GM12878 (cell line): Measurements from ENCODE around the gene ZNF296. TPM values are rescaled to one million over a fixed set of nuclear protein-coding genes. Genes with fewer than 3 reads are reported as not detected.

ENCODE experiments used
- ATAC-seq: fragments of 200-7000 bp; cut with Tn5 transposase; 3 replicates; pipeline ENCODE4 v1.9.1; 2020; ENCODE audit warnings: mild to moderate bottlenecking, moderate library complexity
- BruUV-seq: library from RNA; stranded (reverse); fragments of 400-500 nt; replicated peaks from 2 replicates; lab custom pipeline; 2021; lab: Mats Ljungman, UMichigan
- CTCF ChIA-PET: fragments of 300-600 bp; sonication (Branson Sonifier 250); formaldehyde crosslinking; extraction: SDS; loops from one replicate; lab custom pipeline; 2021; ENCODE audit warnings: inconsistent platforms; lab: Yijun Ruan, JAX
- POLR2A ChIA-PET: fragments of 350-600 bp; formaldehyde crosslinking; extraction: SDS; loops from one replicate; lab custom pipeline; 2021; ENCODE audit warnings: inconsistent platforms; lab: Charles Lee
- RAD21 ChIA-PET: fragments of 300-600 bp; sonication (Branson Sonifier 250); formaldehyde crosslinking; loops from one replicate; lab custom pipeline; 2023; ENCODE audit warnings: antibody characterized with exemption; ENCODE audit not compliant: unreplicated experiment; lab: Charles Lee
- SMC1A ChIA-PET: fragments of 300-600 bp; sonication (Branson Sonifier 250); formaldehyde crosslinking; loops from one replicate; lab custom pipeline; 2023; ENCODE audit not compliant: unreplicated experiment, uncharacterized antibody; lab: Charles Lee
- DNase-seq: peaks from one replicate; pipeline ENCODE4 v3.0.0-alpha.2; 2011; ENCODE audit warnings: low read depth, low spot score
- FAIRE-seq: peaks from 3 replicates; lab custom pipeline; 2011; peaks lifted over from hg19 to GRCh38; lab: Jason Lieb, UNC
- H2AFZ ChIP-seq: 2 replicates; pipeline ENCODE4 v1.6.0; 2011; ENCODE audit warnings: low read depth, low read length, control low read depth; ENCODE audit not compliant: control insufficient read depth
- H3K27ac ChIP-seq: 2 replicates; pipeline ENCODE4 v1.5.1; 2011; ENCODE audit warnings: control low read depth; ENCODE audit not compliant: control insufficient read depth, insufficient read depth
- H3K27me3 ChIP-seq, 2 experiments: replicated peaks in 1 of 2; 2 replicates each; pipeline versions ENCODE4 v1.6.0 to v1.6.1; 2011; ENCODE audit warnings: low read length in 1 of 2; ENCODE audit not compliant: control insufficient read depth in 2 of 2, insufficient read depth in 2 of 2
- H3K36me3 ChIP-seq, 2 experiments: 2 replicates each; pipeline ENCODE4 v1.5.1; 2011; ENCODE audit warnings: low read length in 1 of 2; ENCODE audit not compliant: control insufficient read depth in 2 of 2, insufficient read depth in 2 of 2
- H3K4me1 ChIP-seq: 2 replicates; pipeline ENCODE4 v1.6.1; 2011; ENCODE audit warnings: mild to moderate bottlenecking, low read length, moderate library complexity, mixed read lengths; ENCODE audit not compliant: control insufficient read depth, insufficient read depth
- H3K4me2 ChIP-seq: 2 replicates; pipeline ENCODE4 v1.6.0; 2011; ENCODE audit warnings: control low read depth; ENCODE audit not compliant: control insufficient read depth, insufficient read depth
- H3K4me3 ChIP-seq: fragments of 200-600 bp; sonication (generic); 2 replicates; pipeline ENCODE4 v1.5.1; 2016
- H3K79me2 ChIP-seq: 2 replicates; pipeline ENCODE4 v1.6.0; 2011; ENCODE audit warnings: low read length; ENCODE audit not compliant: control insufficient read depth, insufficient read depth
- H3K9ac ChIP-seq: 2 replicates; pipeline ENCODE4 v1.8.0; 2011; ENCODE audit warnings: low read length, control low read depth, mixed read lengths; ENCODE audit not compliant: control insufficient read depth, insufficient read depth
- H3K9me3 ChIP-seq: replicated peaks from 3 replicates; pipeline ENCODE4 v1.5.1; 2011; ENCODE audit warnings: mild to moderate bottlenecking, low read length; ENCODE audit not compliant: control insufficient read depth, insufficient read depth
- H4K20me1 ChIP-seq: 2 replicates; pipeline ENCODE4 v1.6.0; 2011; ENCODE audit not compliant: control insufficient read depth, insufficient read depth
- ATF3 ChIP-seq: IDR thresholded peaks from 2 replicates; pipeline ENCODE4 v1.6.1; 2011; ENCODE audit warnings: low read depth, mild to moderate bottlenecking, low read length, moderate library complexity, borderline replicate concordance; ENCODE audit errors: extremely low read depth
- ELK1 ChIP-seq: IDR thresholded peaks from 2 replicates; pipeline ENCODE4 v1.6.1; 2012; ENCODE audit warnings: low read depth, low read length, improper control_type of control experiment
- IKZF2 ChIP-seq, 2 experiments: fragments of 450-650 bp; IDR thresholded peaks; 2 replicates each; pipeline ENCODE4 v1.6.1; 2017; ENCODE audit warnings: mild to moderate bottlenecking in 2 of 2, moderate library complexity in 2 of 2
- LARP7 ChIP-seq: fragments of 450-650 bp; IDR thresholded peaks from 2 replicates; pipeline ENCODE4 v1.6.1; 2017; ENCODE audit warnings: mild to moderate bottlenecking
- MTA2 ChIP-seq: fragments of 450-650 bp; IDR thresholded peaks from 2 replicates; pipeline ENCODE4 v1.6.1; 2016; ENCODE audit warnings: low read depth, mild to moderate bottlenecking, moderate library complexity
- NFYA ChIP-seq: IDR thresholded peaks from 2 replicates; pipeline ENCODE4 v1.6.1; 2011; ENCODE audit warnings: low read depth, mild to moderate bottlenecking, low read length, improper control_type of control experiment, borderline replicate concordance
- REST ChIP-seq: IDR thresholded peaks from 2 replicates; pipeline ENCODE4 v1.6.1; 2012; ENCODE audit warnings: mild to moderate bottlenecking, low read depth, low read length
- SMC3 ChIP-seq: IDR thresholded peaks from 2 replicates; pipeline ENCODE4 v1.6.1; 2011; ENCODE audit warnings: low read length, improper control_type of control experiment, borderline replicate concordance
- TCF12 ChIP-seq: IDR thresholded peaks from 2 replicates; pipeline ENCODE4 v1.6.1; 2011; ENCODE audit warnings: low read depth, mild to moderate bottlenecking, low read length
- ZBTB4 ChIP-seq: fragments of 450-650 bp; formaldehyde crosslinking; IDR thresholded peaks from 2 replicates; pipeline ENCODE4 v1.4.0; 2022; ENCODE audit warnings: mild to moderate bottlenecking, moderate library complexity
- WGBS: methylation state at CpG from one replicate; pipeline ENCODE4 v1.1.6; 2016; ENCODE audit warnings: low lambda C conversion rate; ENCODE audit not compliant: insufficient replicate concordance, insufficient coverage; ENCODE audit errors: missing lambda C conversion rate; 5-methylcytosine and 5-hydroxymethylcytosine counted together
- in situ Hi-C: fragments of 300-500 bp; cut with MboI; formaldehyde crosslinking; loops from 9 replicates; pipeline ENCODE4 v1.14.3; 2018; ENCODE audit warnings: mixed read lengths
- intact Hi-C: fragments of 100-400 bp; cut with micrococcal nuclease; formaldehyde crosslinking; loops from one replicate; pipeline ENCODE4 v1.14.2; 2022; ENCODE audit not compliant: unreplicated experiment
- polyA plus RNA-seq, 11 experiments: library from polyadenylated mRNA; depleted of rRNA in 4 of 11; unstranded in 6 of 11; stranded (reverse) in 5 of 11; fragments of >200 nt; fragmentation: Nextera tagmentation in 4 of 11; fragmentation: Illumina TruSeq in 1 of 11; extraction: Ambion mirVana in 4 of 11; extraction: Trizol in 1 of 11; gene quantifications; 1 replicate in 1 of 11; 2 replicates in 10 of 11; pipeline versions ENCODE4 v1.2.1 to v1.2.3, GENCODE V29; 2011 to 2016; ENCODE audit warnings: inconsistent platforms in 2 of 11, missing spikeins in 2 of 11, low read depth in 1 of 11
- total RNA-seq, 4 experiments: library from RNA; depleted of rRNA in 3 of 4; stranded (reverse); fragments of >200 nt in 3 of 4; fragmentation: Illumina TruSeq in 1 of 4; extraction: Trizol in 1 of 4; gene quantifications; 2 replicates each; pipeline versions ENCODE4 v1.2.1 to v1.2.3, GENCODE V29; 2013 to 2021
- TF ChIP-seq, protein P1 (sequence below): fragments of 450-650 bp; IDR thresholded peaks from 2 replicates; pipeline ENCODE4 v1.6.1; 2016; ENCODE audit warnings: mild to moderate bottlenecking

The ZNF296 gene
- total and polyA plus RNA-seq, 10 of the 15 experiments (the other 5 are each of a cell fraction or from before 2014, with no cell fraction given), result 0.44 to 23.6 (median 3.5) TPM; not detected in 1

GRCh38 chr19:45100201-45100600 lies 23.9 kb upstream of the ZNF296 start:
- peaks cover 6% of the 10 kb centered on the region for H4K20me1 ChIP-seq
- no peaks in the 10 kb centered on the region for H3K9me3 ChIP-seq
- ChIA-PET RAD21 (no interaction called here), CTCF (no interaction called here), SMC1A (interaction anchor here (0.7 to 0.8 kb wide), 2 partner anchors 9 to 212 kb away, joined by 3 read pairs; no protein-coding TSS in a partner anchor), POLR2A (no interaction called here)
- no peak overlapping the region for H3K4me2 ChIP-seq
- H3K9ac ChIP-seq, result no peak overlapping the region
- WGBS, result 98% methylated on average over 3 of the region's 3 CpGs
- FAIRE-seq, result no peak
- peaks cover 20% of the 10 kb centered on the region for H3K4me1 ChIP-seq
- H3K36me3 ChIP-seq, result peaks cover 2 to 17% of the 10 kb centered on the region in 2 experiments; a peak in 3 of 4 replicates
- H2AFZ ChIP-seq, result no peak overlapping the region
- ATAC-seq, result no peak
- H3K27me3 ChIP-seq, result no peaks in the 10 kb centered on the region
- no peak for DNase-seq
- peaks cover 78% of the 10 kb centered on the region for H3K79me2 ChIP-seq
- no peak for TF ChIP-seq MTA2
- no peak for TF ChIP-seq ATF3
- TF ChIP-seq REST, result no peak
- no peak for TF ChIP-seq LARP7
- TF ChIP-seq TCF12, result no peak
- TF ChIP-seq ZBTB4 (CRISPR knock-in tag), result no peak
- no peak for TF ChIP-seq SMC3
- TF ChIP-seq IKZF2 (IDR thresholded peaks at IDR 0.05), result no peak
- TF ChIP-seq, protein P1, sequence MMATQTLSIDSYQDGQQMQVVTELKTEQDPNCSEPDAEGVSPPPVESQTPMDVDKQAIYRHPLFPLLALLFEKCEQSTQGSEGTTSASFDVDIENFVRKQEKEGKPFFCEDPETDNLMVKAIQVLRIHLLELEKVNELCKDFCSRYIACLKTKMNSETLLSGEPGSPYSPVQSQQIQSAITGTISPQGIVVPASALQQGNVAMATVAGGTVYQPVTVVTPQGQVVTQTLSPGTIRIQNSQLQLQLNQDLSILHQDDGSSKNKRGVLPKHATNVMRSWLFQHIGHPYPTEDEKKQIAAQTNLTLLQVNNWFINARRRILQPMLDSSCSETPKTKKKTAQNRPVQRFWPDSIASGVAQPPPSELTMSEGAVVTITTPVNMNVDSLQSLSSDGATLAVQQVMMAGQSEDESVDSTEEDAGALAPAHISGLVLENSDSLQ, result no peak
- no peak for TF ChIP-seq NFYA
- no peak for TF ChIP-seq ELK1
- no peak overlapping the region for H3K4me3 ChIP-seq
- intact Hi-C loops, result no loop called here
- no TSS peak for BruUV-seq
- in situ Hi-C loops, result no loop called here
- H3K27ac ChIP-seq, result no peak overlapping the region
